Body of pancreas (tissue), 4 donors: ENCODE data around the gene INTS2.

Source experiments
- CTCF ChIP-seq, 7 experiments: fragments of 450-650 bp in 4 of 7; fragments of 200-600 bp in 3 of 7; sonication (generic) in 3 of 7; IDR thresholded peaks; one replicate each; pipeline ENCODE4 v1.5.1; 2016 to 2019; ENCODE audit warnings: antibody characterized with exemption in 7 of 7
- POLR2A ChIP-seq, 3 donors: fragments of 450-650 bp; IDR thresholded peaks; one replicate each; pipeline ENCODE4 v1.6.1; 2016; ENCODE audit warnings: antibody characterized with exemption in 3 of 3, mild to moderate bottlenecking in 2 of 3

- no peak for TF ChIP-seq POLR2A (IDR thresholded peaks at IDR 0.05)
- no peak for TF ChIP-seq CTCF (IDR thresholded peaks at IDR 0.05)
Observed at GRCh38 chr17:61884864-61885263, 42.9 kb downstream of the INTS2 start.
